SK-N-SH treated with all-trans-retinoic acid at 6 μM for 48 hours (cell line): Measurements from ENCODE around the gene NKAIN4.

Experiments
- ARNTL ChIP-seq: fragments of 450-650 bp; formaldehyde crosslinking; IDR thresholded peaks from 2 replicates; pipeline ENCODE4 v1.5.0; 2020; ENCODE audit warnings: low read depth, mild to moderate bottlenecking, moderate library complexity, borderline replicate concordance
- BACH2 ChIP-seq: fragments of 250-450 bp; sonication (Bioruptor Pico); IDR thresholded peaks from 2 replicates; pipeline ENCODE4 v1.9.0; 2021; ENCODE audit warnings: mild to moderate bottlenecking, borderline replicate concordance
- CSDC2 ChIP-seq: fragments of 250-450 bp; sonication (Bioruptor Pico); IDR thresholded peaks from 2 replicates; pipeline ENCODE4 v1.5.0; 2020; ENCODE audit warnings: mild to moderate bottlenecking, moderate library complexity
- CSRNP3 ChIP-seq: fragments of 250-450 bp; sonication (Bioruptor Pico); IDR thresholded peaks from 2 replicates; pipeline ENCODE4 v1.5.1; 2021; ENCODE audit warnings: mild to moderate bottlenecking, moderate library complexity
- OSR1 ChIP-seq: fragments of 250-450 bp; sonication (Bioruptor Pico); IDR thresholded peaks from 2 replicates; pipeline ENCODE4 v1.8.0; 2022; ENCODE audit warnings: moderate library complexity, mild to moderate bottlenecking, inconsistent platforms
- PATZ1 ChIP-seq: fragments of 250-450 bp; sonication (Bioruptor Pico); IDR thresholded peaks from 2 replicates; pipeline ENCODE4 v1.8.0; 2020; ENCODE audit warnings: mild to moderate bottlenecking, moderate library complexity, borderline replicate concordance
- SNAI2 ChIP-seq: fragments of 250-450 bp; sonication (Bioruptor Pico); IDR thresholded peaks from 2 replicates; pipeline ENCODE4 v1.5.0; 2020; ENCODE audit warnings: mild to moderate bottlenecking, moderate library complexity
- ZC3H10 ChIP-seq: fragments of 250-450 bp; sonication (Bioruptor Pico); IDR thresholded peaks from 2 replicates; pipeline ENCODE4 v1.5.1; 2021; ENCODE audit warnings: mild to moderate bottlenecking, moderate library complexity
- ZFP30 ChIP-seq: fragments of 450-650 bp; formaldehyde crosslinking; IDR thresholded peaks from 2 replicates; pipeline ENCODE4 v1.5.0; 2022; ENCODE audit warnings: mild to moderate bottlenecking, moderate library complexity
- ZNF565 ChIP-seq: fragments of 450-650 bp; formaldehyde crosslinking; conservative IDR thresholded peaks from 2 replicates; pipeline ENCODE4 v1.5.0; 2020; ENCODE audit warnings: low read depth, mild to moderate bottlenecking, moderate library complexity
- TF ChIP-seq, protein P1 (sequence below): fragments of 250-450 bp; sonication (Bioruptor Pico); IDR thresholded peaks from 2 replicates; pipeline ENCODE4 v1.5.1; 2020; ENCODE audit warnings: low read depth, mild to moderate bottlenecking, moderate library complexity
- TF ChIP-seq, protein P2 (sequence below): fragments of 250-450 bp; sonication (Bioruptor Pico); IDR thresholded peaks from 2 replicates; pipeline ENCODE4 v1.8.0; 2021; ENCODE audit warnings: low read depth, mild to moderate bottlenecking, moderate library complexity, borderline replicate concordance

GRCh38 chr20:63196768-63197470 lies 57.3 kb downstream of the NKAIN4 start:
- TF ChIP-seq ZFP30 (CRISPR knock-in tag): no peak
- no peak for TF ChIP-seq CSRNP3
- TF ChIP-seq ZC3H10: no peak
- no peak for TF ChIP-seq PATZ1 (CRISPR knock-in tag)
- TF ChIP-seq, protein P1, sequence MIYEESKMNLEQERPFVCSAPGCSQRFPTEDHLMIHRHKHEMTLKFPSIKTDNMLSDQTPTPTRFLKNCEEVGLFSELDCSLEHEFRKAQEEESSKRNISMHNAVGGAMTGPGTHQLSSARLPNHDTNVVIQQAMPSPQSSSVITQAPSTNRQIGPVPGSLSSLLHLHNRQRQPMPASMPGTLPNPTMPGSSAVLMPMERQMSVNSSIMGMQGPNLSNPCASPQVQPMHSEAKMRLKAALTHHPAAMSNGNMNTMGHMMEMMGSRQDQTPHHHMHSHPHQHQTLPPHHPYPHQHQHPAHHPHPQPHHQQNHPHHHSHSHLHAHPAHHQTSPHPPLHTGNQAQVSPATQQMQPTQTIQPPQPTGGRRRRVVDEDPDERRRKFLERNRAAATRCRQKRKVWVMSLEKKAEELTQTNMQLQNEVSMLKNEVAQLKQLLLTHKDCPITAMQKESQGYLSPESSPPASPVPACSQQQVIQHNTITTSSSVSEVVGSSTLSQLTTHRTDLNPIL (CRISPR knock-in tag): no peak
- no peak for TF ChIP-seq BACH2 (CRISPR knock-in tag)
- TF ChIP-seq ZNF565 (CRISPR knock-in tag): no peak
- no peak for TF ChIP-seq ARNTL
- TF ChIP-seq, protein P2, sequence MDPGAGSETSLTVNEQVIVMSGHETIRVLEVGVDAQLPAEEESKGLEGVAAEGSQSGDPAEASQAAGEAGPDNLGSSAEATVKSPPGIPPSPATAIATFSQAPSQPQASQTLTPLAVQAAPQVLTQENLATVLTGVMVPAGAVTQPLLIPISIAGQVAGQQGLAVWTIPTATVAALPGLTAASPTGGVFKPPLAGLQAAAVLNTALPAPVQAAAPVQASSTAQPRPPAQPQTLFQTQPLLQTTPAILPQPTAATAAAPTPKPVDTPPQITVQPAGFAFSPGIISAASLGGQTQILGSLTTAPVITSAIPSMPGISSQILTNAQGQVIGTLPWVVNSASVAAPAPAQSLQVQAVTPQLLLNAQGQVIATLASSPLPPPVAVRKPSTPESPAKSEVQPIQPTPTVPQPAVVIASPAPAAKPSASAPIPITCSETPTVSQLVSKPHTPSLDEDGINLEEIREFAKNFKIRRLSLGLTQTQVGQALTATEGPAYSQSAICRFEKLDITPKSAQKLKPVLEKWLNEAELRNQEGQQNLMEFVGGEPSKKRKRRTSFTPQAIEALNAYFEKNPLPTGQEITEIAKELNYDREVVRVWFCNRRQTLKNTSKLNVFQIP (CRISPR knock-in tag): no peak
- no peak for TF ChIP-seq OSR1 (CRISPR knock-in tag)
- TF ChIP-seq SNAI2 (CRISPR knock-in tag): no peak
- TF ChIP-seq CSDC2 (CRISPR knock-in tag): no peak
